HG03520 (cell line): ENCODE measurements around the gene ITFG1.
"Not testable (repeated sequence)": the region's sequence is repeated elsewhere in the genome, so short reads cannot be mapped to it uniquely, and the experiment has no call there.

Experiments used
- ATAC-seq: cut with Tn5 transposase; IDR thresholded peaks from one replicate; pipeline ENCODE4 v1.9.1; 2021; ENCODE audit warnings: mild to moderate bottlenecking, moderate library complexity; ENCODE audit not compliant: unreplicated experiment

The ITFG1 gene

GRCh38 chr16:47342055-47342454 is 118.8 kb downstream of the ITFG1 start:
- no peak for ATAC-seq

DNA sequence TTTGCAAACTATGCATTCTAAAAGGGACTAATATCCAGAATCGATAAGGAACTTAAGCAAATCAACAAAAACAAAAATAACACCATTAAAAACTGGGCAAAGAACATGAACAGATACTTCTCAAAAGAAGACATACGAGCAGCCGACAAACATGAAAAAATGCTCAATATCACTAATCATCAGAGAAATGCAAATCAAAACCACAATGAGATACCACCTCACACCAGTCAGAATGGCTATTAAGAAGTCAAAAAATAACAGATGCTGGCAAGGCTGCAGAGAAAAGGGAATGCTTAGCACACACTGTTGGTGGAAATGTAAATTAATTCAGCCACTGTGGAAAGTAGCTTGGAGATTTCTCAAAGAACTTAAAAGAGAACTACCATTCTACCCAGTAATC is 130.3 kb downstream of the ITFG1 start:
- not testable (repeated sequence) for ATAC-seq

GRCh38 chr16:47324309-47324708 is 136.6 kb downstream of the ITFG1 start:
- ATAC-seq: not testable (repeated sequence)

DNA sequence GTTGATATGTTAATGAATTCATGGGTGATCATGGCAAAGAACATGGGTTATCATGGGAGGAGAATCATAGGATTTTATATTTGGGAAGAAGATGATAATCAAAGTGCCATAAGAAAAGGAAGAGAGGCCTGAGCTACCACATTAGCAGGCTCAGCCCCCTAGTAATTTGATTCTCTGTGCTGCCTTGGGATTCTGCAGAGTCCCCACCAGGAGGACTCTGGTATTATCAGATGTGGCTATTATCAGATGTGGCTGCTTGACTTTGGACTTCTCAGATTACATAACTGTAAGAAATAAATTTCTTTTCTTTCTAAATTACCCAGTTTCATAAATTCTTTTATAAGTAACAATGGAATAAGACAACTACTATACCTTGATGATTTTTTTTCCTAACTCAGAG is 137.6 kb downstream of the ITFG1 start:
- no peak for ATAC-seq

DNA sequence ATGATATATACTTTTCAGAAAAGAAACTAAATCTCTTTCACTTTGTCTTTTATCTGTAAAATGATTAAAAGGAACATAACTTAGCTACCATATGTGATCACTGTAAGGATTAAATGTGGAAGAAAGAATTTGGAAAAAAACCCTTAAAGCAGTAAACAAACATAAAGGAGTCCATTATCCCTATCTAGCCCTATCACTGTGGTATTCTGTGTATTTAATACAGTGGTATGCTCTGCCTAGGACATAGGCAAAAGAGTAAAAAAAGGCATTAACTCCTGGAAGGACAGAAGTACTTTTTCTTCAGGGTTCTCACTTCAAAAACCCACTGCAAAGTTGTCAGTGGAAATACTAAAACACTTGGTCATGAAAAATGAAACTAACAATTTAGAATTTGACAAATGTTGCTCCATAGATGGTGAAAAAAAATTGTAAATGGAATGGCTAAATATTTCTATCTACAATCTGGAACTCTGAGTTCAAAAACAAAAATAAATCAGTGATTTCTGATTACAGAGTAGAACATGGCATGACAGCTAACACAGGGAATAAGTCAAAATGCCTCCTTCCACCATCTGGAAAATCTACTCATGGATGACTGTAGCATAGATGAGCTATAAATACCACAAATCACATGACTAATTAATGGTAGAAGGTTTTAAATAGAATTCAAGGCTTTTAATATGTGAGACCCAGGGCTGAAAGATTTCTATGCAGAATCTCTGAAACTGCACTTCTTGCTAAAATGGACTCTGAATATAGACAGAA is 140.1 kb downstream of the ITFG1 start:
- no peak for ATAC-seq

GRCh38 chr16:47317465-47318240 is 143.2 kb downstream of the ITFG1 start:
- ATAC-seq: no peak

DNA sequence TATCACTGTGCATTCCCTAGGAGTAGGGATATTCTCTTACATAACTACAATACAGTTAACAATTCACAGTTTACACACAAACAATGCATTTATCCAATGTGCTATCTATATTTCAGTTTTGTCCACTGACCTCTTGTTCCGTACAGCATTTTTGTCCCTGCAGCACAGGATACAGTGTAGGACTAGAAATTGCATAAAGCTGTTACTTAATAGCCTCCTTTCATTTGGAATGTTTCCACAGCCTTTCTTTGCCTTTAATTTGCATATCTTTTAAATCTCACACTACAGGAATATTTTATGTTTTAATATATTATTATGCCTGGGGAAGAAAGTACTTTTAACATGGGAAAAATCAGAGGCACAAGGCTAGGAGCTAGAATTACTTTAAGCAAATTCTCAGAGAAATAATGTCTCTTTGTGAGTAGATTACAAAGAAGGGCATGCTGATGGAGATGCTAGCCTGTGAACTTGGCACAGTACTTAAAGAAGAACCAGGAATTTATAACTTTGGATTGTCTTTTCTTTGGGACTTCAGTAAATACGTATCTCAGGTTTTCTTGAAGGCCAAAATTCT is 144.3 kb downstream of the ITFG1 start:
- ATAC-seq: no peak

DNA sequence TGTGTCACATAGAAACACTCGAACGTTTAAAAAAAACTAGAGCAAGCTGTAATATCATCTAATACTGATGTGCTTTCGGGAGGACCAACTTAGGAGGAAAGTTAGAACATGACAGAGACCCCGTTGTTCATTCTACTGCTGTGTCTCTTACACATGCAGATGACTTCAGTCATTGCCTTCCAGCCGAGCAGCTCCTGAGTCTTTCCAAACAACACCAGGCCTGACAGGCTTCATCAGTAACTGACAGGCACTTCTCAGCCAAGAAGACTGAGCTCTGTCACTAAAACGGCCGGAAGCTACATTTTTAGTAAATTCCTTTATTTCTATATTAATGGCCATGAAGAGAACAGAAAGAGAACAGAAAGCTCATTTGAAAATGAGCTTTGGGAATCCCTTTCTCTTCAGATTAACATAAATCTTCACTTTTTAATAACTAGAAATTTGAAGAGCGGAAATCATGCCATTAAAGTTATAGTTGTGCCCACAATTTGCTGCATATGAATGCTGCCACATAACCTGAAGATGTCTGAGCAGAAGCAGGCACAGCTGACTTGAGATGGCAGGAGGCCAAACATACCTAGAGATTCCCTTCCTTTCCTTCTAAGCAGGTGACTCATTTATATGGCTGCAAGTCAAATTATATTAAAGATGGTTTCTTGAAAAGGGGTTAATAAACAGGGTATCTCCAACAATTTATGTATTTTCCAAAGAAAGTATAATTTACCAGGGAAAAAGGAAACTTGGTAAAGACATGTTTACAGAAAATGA is 148.9 kb downstream of the ITFG1 start:
- ATAC-seq: no peak

GRCh38 chr16:47310792-47311211 is 150.1 kb downstream of the ITFG1 start:
- ATAC-seq: no peak

DNA sequence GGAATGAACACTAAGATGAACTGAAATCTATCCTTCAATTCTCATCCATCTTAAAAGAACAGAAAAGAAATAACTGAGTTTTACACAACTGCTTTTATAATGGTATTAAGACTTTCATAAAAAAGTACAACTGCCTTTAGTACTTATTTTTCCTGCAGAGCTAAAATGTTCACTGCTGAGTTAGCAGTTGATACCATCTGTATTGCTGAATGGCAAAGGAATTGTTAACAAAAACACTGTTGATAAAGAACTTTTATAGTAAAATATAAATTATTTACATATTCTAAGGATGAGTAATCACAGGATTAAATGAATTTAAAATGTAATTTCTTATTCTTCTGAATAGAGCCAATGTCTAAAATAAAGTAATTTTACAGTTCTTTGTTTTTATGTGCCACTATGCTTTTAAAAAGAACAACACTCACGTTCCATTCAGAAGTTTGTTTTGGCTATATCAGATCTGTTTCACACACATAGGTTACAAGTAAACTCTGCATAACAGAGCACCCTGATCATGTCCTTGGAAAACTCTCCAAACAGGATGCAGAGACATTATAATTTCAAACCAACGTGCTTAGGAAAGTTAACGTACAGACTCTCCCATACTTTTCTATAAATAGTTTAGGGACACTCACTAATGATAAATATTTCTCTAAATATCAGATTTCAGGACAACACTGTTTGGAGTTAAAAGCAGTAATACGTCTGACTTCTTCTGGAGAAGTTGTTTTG is 151.1 kb downstream of the ITFG1 start:
- ATAC-seq: no peak

DNA sequence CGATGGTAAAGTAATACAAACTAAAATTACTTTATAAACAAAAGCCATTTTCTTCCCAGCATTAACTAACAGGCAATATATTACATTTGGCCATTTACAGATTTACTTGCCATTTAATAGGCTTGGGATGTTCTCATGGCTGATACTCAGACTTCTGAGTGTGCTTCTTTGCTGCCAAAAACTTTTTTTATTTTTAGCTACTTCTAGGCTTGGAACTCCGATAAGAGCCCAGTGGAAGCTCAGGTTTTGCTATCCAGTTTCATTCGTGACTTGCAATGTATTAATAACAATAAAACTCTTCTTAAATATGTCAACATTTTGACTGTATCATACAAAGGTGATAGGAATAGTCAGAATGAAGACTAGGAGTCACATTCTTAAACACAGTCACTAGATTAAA is 152.3 kb downstream of the ITFG1 start:
- no peak for ATAC-seq

- ATAC-seq: no peak
Observed at GRCh38 chr16:47304563-47304962, 156.3 kb downstream of the ITFG1 start.

DNA sequence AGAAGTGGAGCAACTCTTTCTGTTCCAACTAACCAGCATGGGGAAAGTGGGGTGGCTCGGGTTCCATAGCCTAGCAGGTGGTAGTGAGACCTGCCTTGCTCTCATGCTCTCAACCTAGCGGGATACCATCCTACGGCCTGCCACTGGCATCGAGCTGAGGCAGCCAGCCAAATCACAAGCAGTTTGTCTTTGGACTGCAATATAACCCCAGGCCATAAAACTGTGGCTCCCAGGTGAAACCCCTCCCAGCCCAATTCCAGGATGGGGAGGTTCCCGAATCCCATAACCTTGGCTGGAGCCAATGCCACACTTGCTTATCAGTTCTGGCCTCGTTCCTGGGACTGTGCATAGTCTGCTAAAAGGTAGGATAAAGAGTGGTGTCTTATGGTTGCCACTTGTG is 161.3 kb downstream of the ITFG1 start:
- no peak for ATAC-seq

DNA sequence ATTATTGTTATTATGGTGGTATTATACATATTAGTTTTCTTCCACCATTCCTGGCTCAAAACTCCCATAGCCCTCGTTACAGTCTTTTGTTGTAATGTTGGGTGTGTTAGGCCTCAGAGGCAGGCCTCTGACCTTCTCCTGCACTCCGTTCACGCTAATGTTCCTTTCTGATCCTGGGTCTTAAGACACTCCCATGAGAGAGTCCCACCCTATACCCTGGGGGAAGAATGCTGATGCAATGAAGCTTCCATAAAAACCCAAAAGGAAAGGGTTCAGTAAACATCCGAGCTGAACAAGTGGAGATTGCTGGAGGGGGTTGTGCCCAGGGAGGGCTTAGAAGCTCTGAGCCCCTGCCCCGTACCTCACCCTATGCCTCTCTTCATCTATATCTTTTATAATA is 175.9 kb downstream of the ITFG1 start:
- ATAC-seq: no peak

DNA sequence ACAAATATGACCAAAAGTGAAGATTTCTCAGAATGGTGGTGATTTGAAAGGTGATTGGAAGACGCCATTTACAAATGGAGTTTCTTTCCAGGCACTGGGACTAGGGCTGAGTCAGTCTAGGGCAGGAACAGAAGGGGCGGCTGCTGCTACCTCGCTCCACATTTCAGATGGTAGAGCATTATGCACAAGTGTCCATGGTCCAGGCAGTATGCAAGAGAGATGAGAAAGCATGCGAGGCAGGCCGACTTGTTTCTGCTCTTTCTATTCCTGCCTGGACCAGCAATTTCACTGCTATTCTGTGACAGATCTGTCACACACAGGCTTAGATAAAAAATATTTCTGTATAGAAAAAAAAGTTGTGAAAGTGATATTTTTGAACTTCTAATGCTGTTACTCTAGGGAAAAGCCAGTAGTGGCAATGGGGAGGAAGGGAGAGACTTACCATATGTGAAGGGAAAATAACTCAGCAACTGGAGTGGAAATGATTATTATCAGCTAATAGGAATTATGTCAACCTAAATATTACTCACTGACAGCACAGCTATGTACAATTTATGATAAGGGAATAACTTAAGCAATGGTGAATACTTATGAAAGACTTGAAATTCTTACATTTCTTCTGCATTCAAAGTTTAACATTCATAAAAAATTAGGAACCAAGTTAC is 182.4 kb downstream of the ITFG1 start:
- ATAC-seq: no peak

- no peak for ATAC-seq
Observed at GRCh38 chr16:47276522-47276921, 184.3 kb downstream of the ITFG1 start.

GRCh38 chr16:47262938-47263337 is 197.9 kb downstream of the ITFG1 start:
- no peak for ATAC-seq

- no peak for ATAC-seq
Observed at GRCh38 chr16:47260503-47260902, 200.4 kb downstream of the ITFG1 start.

GRCh38 chr16:47258874-47259461 is 201.9 kb downstream of the ITFG1 start:
- peak; percentile 48 for ATAC-seq

DNA sequence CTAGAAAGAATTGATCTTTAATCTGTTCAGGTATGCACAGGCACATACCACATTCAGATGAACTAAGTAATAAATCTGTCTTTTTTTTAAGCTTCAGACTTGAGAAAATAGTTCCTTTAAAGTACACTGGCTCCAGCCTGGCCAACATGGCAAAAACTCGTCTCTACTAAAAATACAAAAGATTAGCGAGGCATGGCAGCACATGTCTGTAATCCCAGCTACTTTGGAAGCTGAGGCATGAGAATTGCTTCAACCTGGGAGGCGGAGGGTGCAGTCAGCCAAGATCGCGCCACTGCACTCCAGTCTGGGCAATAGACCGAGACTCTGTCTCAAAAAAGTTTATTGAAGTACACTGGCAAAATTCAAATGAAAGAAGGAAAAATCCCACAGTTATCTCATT is 206.1 kb downstream of the ITFG1 start:
- ATAC-seq: no peak
